GM21515 (cell line): ENCODE data around the gene AJAP1.

ENCODE experiments used
- ATAC-seq: cut with Tn5 transposase; IDR thresholded peaks from one replicate; pipeline ENCODE4 v1.9.1; 2021; ENCODE audit not compliant: unreplicated experiment

The AJAP1 gene

DNA sequence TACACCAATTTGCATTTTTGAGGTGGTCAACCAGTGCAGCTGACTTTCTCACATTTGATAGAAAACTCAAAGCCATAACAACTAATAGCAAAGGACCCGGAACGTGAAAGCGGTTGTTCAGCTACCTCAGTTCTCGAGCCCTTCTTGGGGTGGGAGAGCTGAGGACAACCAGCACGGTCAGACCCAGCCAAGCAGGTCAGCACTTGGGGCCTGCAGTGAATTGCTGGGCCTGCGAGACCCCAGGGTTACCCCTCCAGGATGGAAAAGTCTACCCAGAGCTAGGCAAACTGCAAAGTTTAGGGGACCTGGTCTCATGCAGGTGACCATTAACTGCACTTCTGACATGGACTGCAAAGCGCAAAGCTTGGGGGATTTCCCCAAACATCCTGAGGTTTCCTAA, 23.8 kb upstream of the AJAP1 start:
- ATAC-seq = no peak

DNA sequence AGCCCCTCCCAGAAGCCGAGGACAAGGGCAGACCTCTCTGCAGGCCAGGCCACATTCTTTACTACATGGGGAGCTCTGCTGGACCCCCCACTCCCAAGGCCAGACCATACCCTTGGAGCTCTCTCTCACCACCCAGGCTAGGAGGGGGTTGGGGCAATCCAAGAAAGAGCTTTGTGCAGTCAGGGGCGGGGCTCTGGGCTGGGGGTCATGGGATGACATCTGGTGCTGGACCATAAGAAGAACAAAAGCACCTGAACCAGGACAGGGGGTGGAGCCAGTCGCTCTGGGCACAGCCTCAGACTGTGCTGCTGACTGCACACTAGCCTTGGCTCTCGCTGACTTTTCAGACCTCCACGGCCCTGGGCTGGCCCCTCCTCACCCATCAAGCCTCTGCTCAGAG, 23.1 kb upstream of the AJAP1 start:
- no peak for ATAC-seq

DNA sequence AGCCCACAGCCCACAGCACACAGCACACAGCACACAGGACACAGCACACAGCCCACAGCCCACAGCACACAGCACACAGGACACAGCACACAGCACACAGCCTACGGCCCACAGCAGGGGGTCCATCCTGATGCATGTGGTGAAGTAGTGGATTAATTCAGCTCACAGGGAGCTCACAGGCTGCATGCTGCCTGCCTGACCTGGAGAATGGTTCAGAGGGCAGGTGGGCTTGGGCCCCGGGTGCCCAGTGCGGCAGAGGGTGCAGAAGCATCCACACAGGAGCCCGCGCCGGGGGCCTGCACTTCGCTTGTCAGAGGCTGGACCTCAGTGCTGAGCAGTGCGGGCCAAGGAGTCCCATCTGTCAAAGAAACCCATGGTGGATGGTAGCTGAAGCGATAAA, 21.1 kb upstream of the AJAP1 start:
- ATAC-seq = no peak

DNA sequence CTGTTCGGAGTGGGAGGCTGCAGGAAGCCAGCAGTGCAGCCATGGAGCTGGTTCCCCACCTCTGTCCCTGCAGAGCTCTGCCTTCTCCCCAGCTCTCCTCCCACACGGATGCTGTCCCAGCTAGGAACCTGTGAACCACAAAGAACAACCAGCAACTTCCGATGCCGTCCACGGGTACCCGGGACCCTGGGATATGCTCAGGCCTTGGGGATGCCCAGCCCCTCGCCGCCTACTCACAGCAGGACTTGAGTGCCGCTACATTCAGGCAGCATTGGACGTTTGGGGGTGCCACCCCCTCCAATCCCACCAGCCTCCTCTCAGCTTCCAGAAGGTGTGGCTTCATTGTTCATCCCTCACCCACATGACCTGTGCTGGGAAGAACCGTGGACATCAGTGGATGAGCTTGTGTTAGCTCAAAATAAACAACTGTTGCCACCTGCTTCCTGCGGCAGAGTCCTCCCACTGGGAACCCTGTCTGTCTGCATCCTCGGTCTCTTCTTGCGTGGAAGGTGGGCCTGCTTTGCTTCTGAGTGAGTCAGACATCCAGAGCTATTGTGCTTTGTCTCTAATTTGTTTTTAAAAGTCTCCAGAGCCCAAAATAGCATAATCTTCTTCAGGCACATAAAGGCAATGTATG, 20.1 kb upstream of the AJAP1 start:
- ATAC-seq = no peak

DNA sequence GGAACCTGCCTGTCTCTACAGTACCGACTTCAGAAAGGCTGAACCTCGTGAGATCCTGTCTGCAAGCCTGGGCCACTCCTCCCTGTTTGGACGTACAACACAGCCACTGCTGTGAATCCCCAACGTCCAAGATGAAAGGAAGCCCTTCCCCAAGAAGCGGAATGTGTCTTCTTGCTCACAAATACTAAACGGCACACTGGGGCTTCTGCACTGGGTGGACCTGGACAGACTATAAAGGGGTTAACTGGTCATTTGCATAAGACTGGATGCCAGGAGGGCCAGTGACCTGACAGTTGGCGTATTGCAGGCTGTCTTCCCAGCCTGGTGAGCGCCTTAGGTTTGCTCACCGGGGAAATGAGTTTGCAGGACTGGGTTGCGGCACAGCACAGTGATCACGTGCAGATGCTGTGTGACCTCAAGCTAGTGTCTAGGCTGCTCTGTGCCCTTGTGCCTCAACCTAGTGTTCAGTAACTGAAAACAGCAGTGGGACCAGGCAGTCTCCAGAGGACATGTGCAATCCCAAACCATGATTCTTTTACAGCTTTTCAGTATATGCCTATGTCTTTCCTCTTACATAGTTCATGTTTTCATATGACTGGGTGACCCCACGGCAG, 19.5 kb upstream of the AJAP1 start:
- ATAC-seq = no peak

DNA sequence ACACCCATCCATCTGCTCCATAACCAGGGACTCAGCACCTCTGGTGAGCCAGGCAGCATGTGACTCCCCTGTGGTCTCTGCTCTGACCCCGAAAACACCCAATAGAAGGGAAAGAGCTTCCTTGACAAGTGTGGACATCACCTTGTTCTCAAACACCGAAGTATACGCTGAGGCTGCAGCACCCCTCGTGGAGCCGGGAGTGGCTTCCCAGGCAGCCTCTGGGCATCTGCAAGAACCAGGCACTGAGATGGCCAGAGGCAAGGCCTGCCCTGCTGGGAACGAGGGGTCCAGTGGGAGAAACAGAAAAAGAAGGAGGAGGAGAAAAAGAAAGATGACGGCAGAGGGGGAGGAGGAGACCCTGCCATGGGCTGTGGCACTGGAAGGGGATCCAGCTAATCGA, 18.2 kb upstream of the AJAP1 start:
- ATAC-seq = no peak

DNA sequence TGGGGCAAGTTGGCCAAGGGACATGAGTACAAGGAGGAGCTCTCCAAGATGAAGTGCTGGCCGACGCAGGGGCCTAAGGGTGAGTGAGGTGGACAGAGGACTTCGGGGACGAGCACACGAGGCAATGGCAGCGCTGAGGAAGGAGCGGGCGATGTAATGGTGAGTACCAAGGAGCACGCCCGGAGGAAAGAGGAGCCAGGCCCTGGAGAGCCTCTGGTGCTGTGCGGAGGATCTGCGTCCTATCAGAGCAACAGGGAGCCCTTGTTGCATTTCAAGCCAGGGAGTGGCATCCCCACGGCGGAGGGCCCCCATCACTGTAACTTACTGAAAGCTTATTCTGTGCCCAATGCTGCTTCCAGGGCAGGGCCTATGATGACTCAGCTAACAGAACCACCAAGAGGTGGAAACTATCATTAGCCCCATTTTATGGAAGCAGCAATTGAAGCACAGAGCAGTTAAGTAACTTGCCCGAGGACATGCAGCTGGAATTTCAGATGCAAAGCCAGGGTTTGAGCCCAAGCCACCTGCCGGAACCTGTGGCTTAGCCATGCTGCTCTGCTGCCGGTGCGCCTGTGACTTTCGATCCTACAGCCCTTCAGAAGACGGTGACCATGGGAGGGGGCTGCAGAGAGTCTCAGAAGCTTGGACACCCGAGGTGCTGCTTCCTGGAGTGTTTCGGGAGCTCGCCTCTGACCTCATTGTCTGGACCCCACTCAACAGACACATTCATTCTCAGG, 17.6 kb upstream of the AJAP1 start:
- no peak for ATAC-seq

DNA sequence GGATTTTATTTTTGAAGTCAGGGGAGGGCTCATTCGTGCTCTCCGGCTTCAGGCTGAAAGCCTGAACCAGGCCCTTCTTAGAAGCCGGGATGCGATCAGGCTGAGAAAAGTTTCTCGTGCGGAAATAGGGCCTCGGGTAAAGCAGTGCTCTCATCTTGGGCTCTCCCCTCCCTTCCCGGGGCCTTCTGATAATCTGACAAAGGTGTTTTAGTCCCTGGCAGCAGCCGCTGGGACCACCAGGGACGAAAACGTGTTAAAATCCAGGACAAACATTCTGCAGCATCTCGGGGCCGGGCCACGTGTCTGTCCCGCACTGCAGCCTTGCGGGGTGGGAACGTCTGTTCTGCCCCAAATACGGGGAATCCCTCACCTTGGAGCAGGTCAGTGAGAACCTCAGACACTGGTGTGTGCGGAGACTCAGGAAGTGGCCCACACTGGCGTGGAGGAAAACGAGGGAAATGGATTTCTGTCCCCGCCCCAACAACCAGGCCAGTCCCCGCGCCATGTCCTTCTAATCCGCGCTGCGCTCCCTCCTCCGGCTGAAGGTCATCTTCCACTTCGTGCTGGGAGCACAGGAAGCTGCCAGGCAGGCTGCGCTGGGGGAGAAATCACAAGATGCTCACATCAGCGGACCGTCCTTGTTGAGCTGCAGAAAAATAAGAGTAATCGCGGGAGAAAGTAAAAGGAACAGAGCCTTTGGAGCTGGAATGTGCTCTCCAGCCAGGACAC, 16.6 kb upstream of the AJAP1 start:
- no peak for ATAC-seq

DNA sequence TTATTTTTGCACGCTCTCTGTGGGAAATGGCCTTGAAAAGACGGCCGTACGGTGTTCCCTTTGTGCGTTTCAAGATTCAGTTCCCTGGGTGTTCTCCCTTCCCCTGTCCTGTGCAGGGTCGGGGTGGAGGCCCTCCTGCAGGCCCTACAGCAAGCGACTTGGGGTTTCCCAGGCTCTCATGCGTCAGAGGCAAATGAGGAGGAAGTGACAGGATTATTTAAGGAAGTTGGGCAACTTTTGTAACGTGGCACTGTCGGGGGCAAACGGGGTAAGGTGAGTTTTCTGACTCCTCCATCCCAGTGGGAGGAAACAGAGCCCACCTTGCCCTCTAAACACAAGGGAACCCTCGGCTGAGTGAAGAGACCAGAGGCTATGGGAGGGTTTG, 16.1 kb upstream of the AJAP1 start:
- ATAC-seq = no peak

DNA sequence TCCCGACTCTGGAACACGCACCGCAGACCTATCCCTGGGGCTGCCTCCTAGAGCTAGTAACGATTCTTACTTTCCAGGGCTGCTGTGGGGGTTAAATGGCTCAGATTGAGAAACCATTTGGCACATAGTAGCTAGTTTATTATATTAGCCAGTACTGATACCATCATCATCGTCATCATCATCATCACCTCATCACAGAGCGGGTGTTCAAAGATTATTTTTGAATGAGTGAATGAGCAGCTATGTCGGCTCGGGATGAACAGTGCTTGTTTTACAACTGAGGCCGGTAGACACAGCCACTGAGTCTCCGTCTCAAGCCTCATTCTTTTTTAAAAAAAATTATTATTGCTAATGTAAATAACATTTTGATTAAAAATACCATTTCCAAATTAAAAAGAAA, 13.5 kb upstream of the AJAP1 start:
- no peak for ATAC-seq

DNA sequence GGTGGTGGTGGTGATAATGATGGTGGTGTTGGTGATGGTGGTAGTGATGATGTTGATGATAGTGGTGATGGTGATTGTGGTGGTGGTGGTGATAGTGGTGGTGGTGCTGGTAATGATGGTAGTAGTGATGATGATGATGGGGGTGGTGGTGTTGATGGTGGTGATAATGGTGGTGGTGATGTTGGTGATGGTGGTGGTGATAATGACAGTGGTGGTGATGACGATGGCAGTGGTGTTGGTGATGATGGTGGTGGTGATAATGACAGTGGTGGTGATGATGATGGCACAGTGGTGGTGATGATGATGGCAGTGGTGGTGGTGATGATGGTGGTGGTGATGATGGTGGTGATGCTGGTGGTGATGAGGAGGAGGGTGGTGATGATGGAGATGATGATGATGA, 7.0 kb upstream of the AJAP1 start:
- no peak for ATAC-seq

DNA sequence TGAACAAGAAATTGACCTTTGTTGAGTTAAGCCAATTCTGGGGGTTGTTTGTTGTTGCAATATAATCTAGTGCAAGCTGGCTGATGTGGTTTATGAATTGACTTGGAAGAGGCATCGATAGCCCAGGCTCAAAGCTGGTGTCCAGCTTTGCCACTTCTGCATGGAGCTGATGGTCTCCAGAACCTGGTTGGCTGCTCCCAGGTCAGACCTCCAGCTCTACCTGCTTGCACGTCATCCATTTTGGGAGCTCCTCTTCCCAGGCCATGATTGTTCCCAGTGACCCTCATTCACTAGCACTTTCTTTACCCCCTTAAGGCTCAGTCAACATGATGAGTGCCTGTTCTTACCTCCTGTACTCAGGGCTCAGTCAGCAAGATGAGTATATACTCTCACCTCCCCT, 5.8 kb upstream of the AJAP1 start:
- ATAC-seq = no peak

DNA sequence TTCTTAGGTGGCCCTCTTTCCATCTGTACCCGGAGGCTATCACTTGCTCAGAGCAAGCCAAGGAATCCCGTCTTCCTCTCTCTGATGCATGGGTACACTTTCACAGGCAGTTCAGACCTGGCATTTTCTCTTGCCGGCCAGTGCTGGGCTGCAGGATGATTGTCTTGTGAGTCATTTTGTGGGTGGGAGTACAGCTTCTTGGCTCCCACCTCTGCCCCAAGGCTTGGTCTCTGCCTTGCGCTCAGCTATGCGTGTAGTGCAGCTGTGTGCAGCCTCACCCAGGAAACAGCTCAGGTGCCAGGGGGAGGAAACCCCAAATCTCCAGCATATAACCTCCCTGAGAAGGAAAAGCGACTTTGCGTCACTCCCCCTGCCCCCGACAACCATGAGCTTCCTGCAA, 3.9 kb upstream of the AJAP1 start:
- no peak for ATAC-seq

DNA sequence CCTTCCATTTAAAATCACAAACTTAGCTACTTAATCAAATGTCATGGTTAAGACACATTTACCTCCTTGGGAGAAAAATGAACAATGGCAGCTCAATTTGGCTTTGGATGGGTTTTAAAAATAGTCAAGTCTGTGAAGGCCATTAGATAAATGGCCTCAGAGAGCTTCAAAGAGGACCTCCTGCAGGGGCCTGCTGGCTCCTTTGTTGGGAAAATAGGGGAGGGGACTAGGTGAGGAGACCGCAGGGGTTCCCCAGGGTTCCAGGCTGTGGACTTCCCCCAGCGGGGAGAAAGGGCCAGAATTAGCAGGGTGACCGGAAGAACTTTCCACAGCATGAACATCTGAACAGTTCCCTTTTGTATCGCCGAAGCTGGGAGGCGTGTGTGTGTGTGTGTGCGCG, 3.4 kb upstream of the AJAP1 start:
- ATAC-seq = no peak

DNA sequence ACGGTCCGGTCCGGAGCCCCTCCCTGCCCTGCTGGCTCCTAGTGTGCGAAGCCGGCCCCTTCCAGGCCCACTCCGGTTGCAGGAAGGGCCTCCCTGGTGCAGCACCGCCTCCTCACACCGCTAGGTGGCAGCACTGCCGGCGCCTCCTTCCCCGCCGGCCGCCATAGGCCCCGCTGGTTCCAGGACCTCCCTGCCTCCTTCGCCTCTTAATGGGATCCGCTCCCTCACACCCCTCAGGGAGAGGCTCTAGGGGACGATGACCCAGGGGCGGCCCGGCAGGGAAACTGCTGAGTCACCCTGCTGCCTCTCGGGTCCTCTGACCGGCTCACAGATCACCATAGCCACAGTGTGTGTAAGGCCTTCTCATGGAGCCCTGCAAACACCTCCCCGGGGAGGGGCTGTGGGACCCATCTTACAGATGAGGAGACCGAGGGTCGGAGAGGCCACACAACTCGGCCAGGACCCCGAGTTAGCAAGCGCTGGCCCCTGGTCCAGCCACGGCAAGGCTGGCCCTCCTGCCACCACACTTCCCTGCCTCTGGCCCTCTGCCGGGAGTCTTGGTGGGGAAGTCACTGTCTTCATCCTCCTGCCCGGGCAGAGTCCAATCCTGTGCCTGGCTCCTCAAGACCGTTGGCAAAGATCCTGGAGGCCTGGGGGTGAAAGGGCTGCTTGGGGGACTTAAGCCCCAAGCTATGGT, 1.6 kb upstream of the AJAP1 start:
- ATAC-seq = peak; percentile 61

DNA sequence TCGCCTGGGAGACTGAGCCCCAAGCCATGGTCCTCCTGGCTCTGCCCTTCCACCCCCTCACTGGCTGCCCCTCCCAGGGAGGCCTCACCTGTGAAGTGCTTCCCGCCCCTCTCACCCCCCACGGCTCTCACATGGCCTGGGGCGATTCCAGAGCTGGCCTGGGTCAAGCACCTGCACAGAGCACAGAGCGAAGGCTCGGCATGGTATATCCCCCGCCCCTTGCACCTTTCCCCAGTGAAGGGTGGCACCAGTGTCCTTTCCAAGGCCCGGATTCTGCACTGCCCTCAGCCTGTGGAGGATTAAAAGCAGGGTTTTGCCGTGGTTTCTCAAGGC, 1.1 kb upstream of the AJAP1 start:
- no peak for ATAC-seq

DNA sequence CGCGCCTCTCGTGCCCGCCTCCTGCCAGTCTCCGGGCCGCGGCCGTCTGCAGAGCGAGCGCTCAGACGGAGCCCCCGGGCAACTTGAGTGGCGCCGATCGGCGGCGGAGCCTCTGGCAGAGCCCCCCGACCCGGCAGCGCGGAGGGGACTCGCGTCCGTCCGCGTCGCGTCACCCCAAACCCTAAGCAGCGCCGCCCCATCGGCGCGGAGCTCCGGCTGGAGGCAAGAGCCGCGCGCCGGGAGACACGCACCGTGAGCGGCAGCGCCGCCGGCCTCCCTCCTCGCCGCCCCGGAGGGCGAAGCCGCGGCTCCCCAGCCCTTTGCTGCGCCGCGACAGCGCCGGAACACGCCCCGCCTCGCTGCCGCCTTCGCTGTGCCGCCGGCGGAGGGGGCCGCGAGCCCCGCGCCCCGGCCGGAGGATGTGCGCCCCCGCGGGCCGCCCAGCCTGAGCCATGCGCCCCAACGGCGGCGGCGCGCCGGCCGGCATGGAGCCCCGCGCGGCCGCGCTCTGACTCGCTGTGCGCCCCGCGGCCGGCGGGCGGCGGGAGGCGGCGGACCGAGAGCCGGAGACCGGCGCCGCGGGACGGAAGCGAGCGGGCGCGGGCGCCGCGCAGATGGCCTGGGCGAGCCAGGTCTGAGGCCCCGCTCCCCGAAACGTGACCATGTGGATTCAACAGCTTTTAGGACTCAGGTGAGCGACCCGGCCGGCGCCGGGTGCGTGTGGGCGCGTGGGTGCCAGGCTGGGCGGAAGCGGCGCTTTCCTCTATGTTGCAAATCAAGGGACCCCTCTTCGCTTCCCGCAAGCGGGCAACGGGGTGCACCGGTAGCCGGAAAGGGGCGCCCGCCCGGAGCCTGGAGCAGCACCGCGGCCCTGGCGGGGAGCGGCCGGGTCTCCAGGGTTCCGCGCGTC, 610 bp downstream of the AJAP1 start:
- ATAC-seq = no peak

DNA sequence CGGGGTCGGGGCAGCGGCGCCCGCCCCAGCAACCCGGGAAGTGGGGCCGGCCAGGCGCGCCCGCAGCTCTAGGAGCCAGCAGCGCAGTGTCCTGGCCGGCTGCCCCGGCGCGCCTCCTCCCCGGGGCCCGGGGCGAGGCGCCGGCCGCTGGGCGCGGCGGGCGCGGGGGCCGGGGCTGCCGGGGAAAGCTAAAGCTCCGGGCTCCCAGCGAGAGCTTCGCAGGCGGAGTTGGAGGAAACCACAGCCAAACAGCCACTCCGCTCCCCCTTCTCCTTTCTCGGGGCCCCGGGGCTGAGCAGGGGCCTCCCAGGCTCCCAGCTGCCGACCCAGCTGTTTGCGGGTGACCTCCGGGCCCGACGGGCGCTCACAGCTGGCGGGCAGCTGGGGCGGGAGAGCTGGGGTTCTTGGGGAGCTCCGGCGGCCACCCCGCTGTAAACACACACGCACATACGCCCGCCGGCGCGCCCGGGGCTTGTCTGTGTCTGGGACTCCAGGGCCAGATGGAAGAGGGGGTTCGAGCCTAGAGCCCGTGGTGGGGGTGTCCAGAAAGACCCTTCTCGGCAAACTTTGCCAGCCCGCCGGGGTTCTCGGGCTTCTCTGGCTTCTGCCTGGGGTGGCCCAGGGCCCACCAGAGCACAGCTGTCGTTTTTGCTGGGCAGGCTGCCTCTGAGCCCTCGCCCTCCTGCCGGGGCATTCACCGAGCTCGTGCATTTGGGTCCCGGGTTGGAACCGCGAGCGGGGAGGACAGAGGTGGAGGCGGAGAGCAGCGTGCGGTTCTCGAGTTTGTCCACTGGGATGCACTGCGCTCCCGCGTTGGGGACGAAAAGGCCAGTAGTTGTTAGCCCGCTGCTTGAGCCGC, 1.5 kb downstream of the AJAP1 start:
- ATAC-seq = no peak

DNA sequence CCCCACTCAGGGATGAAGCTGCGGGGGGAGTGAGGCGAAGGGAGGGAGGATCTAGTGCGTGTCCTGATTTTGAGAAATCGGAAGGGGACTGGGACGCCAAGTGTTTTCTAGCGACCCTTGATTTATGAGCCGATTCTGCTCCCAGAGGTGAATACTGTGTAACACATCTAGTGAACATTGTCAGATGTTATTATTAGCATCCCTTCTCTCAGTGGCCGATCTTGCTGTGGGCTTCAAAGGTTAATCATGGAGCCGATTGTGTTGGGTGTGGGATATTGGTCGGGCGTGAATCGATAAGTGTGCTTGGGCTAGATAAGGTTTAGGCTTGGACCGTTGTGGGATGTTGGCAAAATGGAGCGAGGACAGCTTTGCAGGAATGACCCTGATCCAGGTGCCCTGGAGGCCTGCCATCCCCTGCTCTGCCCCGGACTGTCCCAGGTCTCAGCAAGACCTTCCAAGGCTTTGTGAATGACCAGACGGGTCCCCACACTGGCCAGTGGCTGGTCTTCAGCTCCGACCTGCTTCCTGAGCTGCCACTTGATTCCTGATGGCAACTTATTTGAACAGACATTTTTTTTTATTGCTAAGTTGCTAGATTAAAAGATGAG, 2.2 kb downstream of the AJAP1 start:
- no peak for ATAC-seq
